H1 (cell line): ENCODE results near the gene ACER3. TPM values are rescaled to one million over a fixed set of nuclear protein-coding genes. Genes with fewer than 3 reads are reported as not detected.

Experiments used
- CHD1 ChIP-seq: IDR thresholded peaks from 2 replicates; pipeline ENCODE4 v1.6.1; 2012; ENCODE audit warnings: low read depth, low read length, improper control_type of control experiment
- GTF2F1 ChIP-seq: IDR thresholded peaks from 2 replicates; pipeline ENCODE4 v1.6.1; 2012; ENCODE audit warnings: low read depth, low read length, improper control_type of control experiment, borderline replicate concordance
- polyA plus RNA-seq, 7 experiments: library from polyadenylated mRNA; depleted of rRNA in 3 of 7; stranded (reverse) in 5 of 7; unstranded in 2 of 7; fragments of >200 nt in 5 of 7; fragments of 200-250 nt in 2 of 7; gene quantifications; 1 replicate in 5 of 7; 2 replicates in 1 of 7; 4 replicates in 1 of 7; pipeline versions ENCODE4 v1.2.1 to v1.2.3, GENCODE V29; 2011 to 2013; ENCODE audit warnings: missing spikeins in 2 of 7, mixed read lengths in 2 of 7
- total RNA-seq: library from RNA; stranded (reverse); fragmentation: NEBNext Ultra II Directional; extraction: Animal tissue kit (Norgen Biotek cat#: 25700); gene quantifications from 2 replicates; pipeline ENCODE4 v1.2.1, GENCODE V29; 2021

Gene ACER3
- total and polyA plus RNA-seq, 2 of the 8 experiments (the other 6 are each of a cell fraction or from before 2014, with no cell fraction given) = 5.7 to 16.2 TPM

DNA sequence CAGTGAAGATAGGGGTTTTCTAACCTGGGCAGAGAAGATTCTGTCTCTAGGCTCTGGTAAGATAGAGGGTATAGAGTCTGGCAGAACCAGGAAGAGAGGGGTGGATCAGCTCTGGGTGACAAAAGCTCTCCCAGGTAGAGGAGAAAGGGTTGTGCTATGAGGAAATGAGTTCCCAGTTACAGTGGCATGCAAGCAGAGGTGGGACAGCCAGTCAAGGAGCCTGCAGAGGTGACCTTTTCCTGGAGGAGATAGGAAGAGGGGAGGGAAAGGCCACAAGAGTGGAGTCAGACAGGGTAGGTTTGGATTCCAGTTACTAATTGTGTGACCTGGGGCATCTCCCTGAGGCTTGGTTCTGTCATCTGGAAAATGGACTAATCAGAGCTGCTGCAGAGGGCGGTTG is 202.7 kb downstream of the ACER3 start (continued):
- TF ChIP-seq CHD1 (no peak), GTF2F1 (no peak)
